ENCODE data around the gene RNF217. TPM values are rescaled to one million over a fixed set of nuclear protein-coding genes. Genes with fewer than 3 reads are reported as not detected.

Gene RNF217
- polyA plus RNA-seq, 1 donor (not counting 4 experiments of a cell fraction or from before 2014, with no cell fraction given): 44.0 TPM

DNA sequence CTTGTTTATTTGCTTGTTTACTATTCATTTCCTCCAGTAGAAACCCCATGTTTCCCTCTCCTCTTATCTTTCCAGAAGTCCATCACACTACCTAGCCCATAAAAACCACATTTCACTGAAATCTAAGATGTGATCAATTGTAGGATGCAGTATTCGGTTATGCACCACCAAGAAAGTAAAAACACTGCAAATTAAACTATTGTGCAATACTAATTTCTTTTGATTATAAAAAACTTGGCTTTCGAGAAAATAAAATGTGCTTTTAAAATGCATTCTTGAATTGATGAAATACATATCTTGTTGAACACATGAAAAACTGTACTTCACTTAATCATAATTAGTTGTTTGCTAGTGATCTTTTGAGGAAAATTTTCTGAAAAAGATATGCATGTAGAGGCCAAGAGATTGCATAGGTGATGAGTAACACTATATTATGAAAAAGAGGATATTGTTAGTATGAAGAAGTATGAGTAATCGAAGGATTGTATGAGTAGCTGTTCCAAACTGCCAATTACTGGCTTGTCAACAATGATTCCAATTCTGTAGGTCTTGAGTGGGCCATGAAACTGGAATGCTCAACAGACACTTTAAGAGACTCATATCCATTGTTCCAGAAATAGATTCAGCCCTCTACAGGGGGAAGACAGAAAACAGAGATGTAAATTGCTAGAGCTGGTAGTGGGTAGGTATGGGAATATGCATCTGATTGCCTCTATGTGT lies 79.7 kb downstream of the RNF217 start:
- Histone ChIP-seq H3K9me3 (ENCODE audit: control insufficient read depth, low read depth, low read length) (no peaks in the 10 kb centered on the region), H4K20me1 (ENCODE audit: control insufficient read depth, extremely low read depth, insufficient read depth, low read length) (no peaks in the 10 kb centered on the region), H3K36me3 (ENCODE audit: control insufficient read depth in 2 of 2, extremely low read depth in 1 of 2, insufficient read depth in 2 of 2, low read length in 2 of 2) (no peaks in the 10 kb centered on the region), H2AFZ (ENCODE audit: control insufficient read depth, low read length) (no peak overlapping the region), H3K4me1 (ENCODE audit: control insufficient read depth, extremely low read depth, insufficient read depth, low read length) (peaks cover 55% of the 10 kb centered on the region), H3K27me3 (ENCODE audit: control insufficient read depth, extremely low read depth, insufficient read depth, low read length) (no peaks in the 10 kb centered on the region), H3K4me2 (ENCODE audit: control insufficient read depth, extremely low read depth, insufficient read depth, low read depth, low read length) (peak overlapping the region; percentile 7), H3K9ac (ENCODE audit: control insufficient read depth, extremely low read depth, insufficient read depth, low read length) (no peak overlapping the region), H3K79me2 (ENCODE audit: control insufficient read depth, insufficient read depth, low read length) (peaks cover 43% of the 10 kb centered on the region), H3K9me1 (ENCODE audit: control insufficient read depth, extremely low read depth, insufficient read depth, low read length) (no peaks in the 10 kb centered on the region), H3K27ac (ENCODE audit: control insufficient read depth, insufficient read depth, low read length) (peak overlapping the region; percentile 92), H3K4me3 (ENCODE audit: control insufficient read depth in 2 of 3, extremely low read depth in 1 of 3, insufficient read depth in 2 of 3, low read depth in 1 of 3, low read length in 3 of 3) (no peak overlapping the region)
- FAIRE-seq (peak; percentile 81), DNase-seq (ENCODE audit: low read depth, low spot score) (peak; percentile 53)
- TF ChIP-seq EZH2 (IDR thresholded peaks at IDR 0.05; ENCODE audit: low read length): no peak
- TF ChIP-seq, protein P1, sequence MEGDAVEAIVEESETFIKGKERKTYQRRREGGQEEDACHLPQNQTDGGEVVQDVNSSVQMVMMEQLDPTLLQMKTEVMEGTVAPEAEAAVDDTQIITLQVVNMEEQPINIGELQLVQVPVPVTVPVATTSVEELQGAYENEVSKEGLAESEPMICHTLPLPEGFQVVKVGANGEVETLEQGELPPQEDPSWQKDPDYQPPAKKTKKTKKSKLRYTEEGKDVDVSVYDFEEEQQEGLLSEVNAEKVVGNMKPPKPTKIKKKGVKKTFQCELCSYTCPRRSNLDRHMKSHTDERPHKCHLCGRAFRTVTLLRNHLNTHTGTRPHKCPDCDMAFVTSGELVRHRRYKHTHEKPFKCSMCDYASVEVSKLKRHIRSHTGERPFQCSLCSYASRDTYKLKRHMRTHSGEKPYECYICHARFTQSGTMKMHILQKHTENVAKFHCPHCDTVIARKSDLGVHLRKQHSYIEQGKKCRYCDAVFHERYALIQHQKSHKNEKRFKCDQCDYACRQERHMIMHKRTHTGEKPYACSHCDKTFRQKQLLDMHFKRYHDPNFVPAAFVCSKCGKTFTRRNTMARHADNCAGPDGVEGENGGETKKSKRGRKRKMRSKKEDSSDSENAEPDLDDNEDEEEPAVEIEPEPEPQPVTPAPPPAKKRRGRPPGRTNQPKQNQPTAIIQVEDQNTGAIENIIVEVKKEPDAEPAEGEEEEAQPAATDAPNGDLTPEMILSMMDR (optimal IDR thresholded peaks at IDR 0.05 in 1 of 3, IDR thresholded peaks at IDR 0.05 in 1 of 3, conservative IDR thresholded peaks at IDR 0.05 in 1 of 3; ENCODE audit: extremely low read depth in 1 of 3, insufficient read depth in 2 of 3, low read length in 3 of 3): no peak
- dilution Hi-C loops (cut with MboI; ENCODE audit: extremely low pct_ligation_motif_present, low sequenced_read_pairs): no loop called here

DNA sequence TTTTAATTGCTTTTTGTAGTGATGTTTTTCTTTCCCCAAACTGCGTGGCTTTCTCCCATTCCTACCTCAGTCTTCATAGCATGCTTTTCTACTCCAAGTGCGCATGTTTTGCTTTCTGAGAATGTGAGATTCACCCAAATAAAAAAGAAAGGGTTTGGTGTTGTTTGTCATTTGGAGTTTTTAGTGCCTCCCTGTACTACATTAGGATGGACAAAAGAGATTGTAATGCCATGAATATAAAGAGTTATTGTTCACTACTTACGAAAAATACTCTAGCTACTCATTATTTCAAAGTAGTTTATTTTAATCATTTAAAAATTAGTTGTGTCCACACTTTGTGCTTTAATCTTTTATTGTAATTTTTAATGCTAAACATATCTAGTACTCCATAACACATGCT lies 81.8 kb downstream of the RNF217 start:
- Histone ChIP-seq H3K27me3 (ENCODE audit: control insufficient read depth, extremely low read depth, insufficient read depth, low read length) (no peaks in the 10 kb centered on the region), H3K4me2 (ENCODE audit: control insufficient read depth, extremely low read depth, insufficient read depth, low read depth, low read length) (peak overlapping the region; percentile 84), H3K27ac (ENCODE audit: control insufficient read depth, insufficient read depth, low read length) (peak overlapping the region; percentile 92), H2AFZ (ENCODE audit: control insufficient read depth, low read length) (no peak overlapping the region), H4K20me1 (ENCODE audit: control insufficient read depth, extremely low read depth, insufficient read depth, low read length) (no peaks in the 10 kb centered on the region), H3K4me3 (ENCODE audit: control insufficient read depth in 2 of 3, extremely low read depth in 1 of 3, insufficient read depth in 2 of 3, low read depth in 1 of 3, low read length in 3 of 3) (peak overlapping the region in 2 of 3 experiments; percentile 43 to 54), H3K4me1 (ENCODE audit: control insufficient read depth, extremely low read depth, insufficient read depth, low read length) (peaks cover 68% of the 10 kb centered on the region), H3K9me3 (ENCODE audit: control insufficient read depth, low read depth, low read length) (no peaks in the 10 kb centered on the region), H3K79me2 (ENCODE audit: control insufficient read depth, insufficient read depth, low read length) (peaks cover 43% of the 10 kb centered on the region), H3K9me1 (ENCODE audit: control insufficient read depth, extremely low read depth, insufficient read depth, low read length) (no peaks in the 10 kb centered on the region), H3K36me3 (ENCODE audit: control insufficient read depth in 2 of 2, extremely low read depth in 1 of 2, insufficient read depth in 2 of 2, low read length in 2 of 2) (no peaks in the 10 kb centered on the region), H3K9ac (ENCODE audit: control insufficient read depth, extremely low read depth, insufficient read depth, low read length) (peak overlapping the region; percentile 48)
- dilution Hi-C loops (cut with MboI; ENCODE audit: extremely low pct_ligation_motif_present, low sequenced_read_pairs): no loop called here
- FAIRE-seq (no peak), DNase-seq (ENCODE audit: low read depth, low spot score) (no peak)
- no peak for TF ChIP-seq EZH2 (IDR thresholded peaks at IDR 0.05; ENCODE audit: low read length)
- TF ChIP-seq, protein P1 (optimal IDR thresholded peaks at IDR 0.05 in 1 of 3, IDR thresholded peaks at IDR 0.05 in 1 of 3, conservative IDR thresholded peaks at IDR 0.05 in 1 of 3; ENCODE audit: extremely low read depth in 1 of 3, insufficient read depth in 2 of 3, low read length in 3 of 3): no peak
